Measurements from ENCODE around the gene TADA1. TPM values are rescaled to one million over a fixed set of nuclear protein-coding genes. Genes with fewer than 3 reads are reported as not detected.

The TADA1 gene
- total RNA-seq, 1 experiment from 2014 or later: 13.9 TPM

- peaks cover 2% of the 10 kb centered on the region for H3K27me3 Mint-ChIP-seq (ENCODE audit: insufficient read depth, unreplicated experiment)
- no peaks in the 10 kb centered on the region for H3K9me3 ChIP-seq
- H3K36me3 Mint-ChIP-seq (ENCODE audit: insufficient read depth, unreplicated experiment): no peaks in the 10 kb centered on the region
- ChIA-PET CTCF (no interaction called here), POLR2A (no interaction called here)
- H3K4me1 Mint-ChIP-seq (ENCODE audit: low read depth, unreplicated experiment): peaks cover 5% of the 10 kb centered on the region
- no peak for TF ChIP-seq CTCF (IDR thresholded peaks at IDR 0.05; ENCODE audit: insufficient read depth in 1 of 2, low read depth in 1 of 2, low read length in 1 of 2, severe bottlenecking in 1 of 2, unreplicated experiment in 1 of 2)
- BruUV-seq (replicated peaks): no TSS peak
- H3K4me3 ChIP-seq (ENCODE audit: low read depth, low read length): no peak overlapping the region
- no peak for DNase-seq
- no peak overlapping the region for H3K27ac Mint-ChIP-seq (ENCODE audit: unreplicated experiment)
- H3K9me3 Mint-ChIP-seq (ENCODE audit: unreplicated experiment): no peaks in the 10 kb centered on the region
- no peaks in the 10 kb centered on the region for H3K27me3 ChIP-seq (replicated peaks; ENCODE audit: control insufficient read depth, insufficient read depth, low read length)
- 0 out of 2 replicates have a peak, but pooled peaks cover 4% of the 10 kb centered on the region for H3K4me1 ChIP-seq
- H3K36me3 ChIP-seq (ENCODE audit: control insufficient read depth, insufficient read depth, low read length): no peaks in the 10 kb centered on the region
- H3K4me3 Mint-ChIP-seq (ENCODE audit: unreplicated experiment): no peak overlapping the region
- intact Hi-C loops (cut with micrococcal nuclease; ENCODE audit: unreplicated experiment): no loop called here
These were observed 67.1 kb downstream of the TADA1 start for GRCh38 chr1:166808952-166809351.

Other genes with a start within 250 kb of the TADA1 start
- gene POGK, start 36.8 kb downstream of the TADA1 start, total RNA-seq (2022): 27.2 and 29.8 TPM in 2 replicates
- gene ILDR2, start 99.3 kb upstream of the TADA1 start, total RNA-seq (2022): 0.98 and 1.2 TPM in 2 replicates
- gene MAEL, start 113.0 kb upstream of the TADA1 start, total RNA-seq (2022): not detected in 2 replicates
- not detected in 2 replicates for gene GPA33, start 214.1 kb upstream of the TADA1 start, total RNA-seq (2022)
- gene STYXL2, start 217.8 kb upstream of the TADA1 start, total RNA-seq (2022): not detected in 2 replicates